Glutamatergic neuron (in vitro differentiated cells): ENCODE results near the gene LIMS1. TPM values are rescaled to one million over a fixed set of nuclear protein-coding genes. Genes with fewer than 3 reads are reported as not detected.

Experiments
- DNase-seq: peaks from one replicate; pipeline ENCODE4 v3.0.0; 2022
- H3K27ac Mint-ChIP-seq: one replicate; pipeline ENCODE4 v1.8.0; 2020; ENCODE audit warnings: mild to moderate bottlenecking, mixed read lengths, inconsistent platforms; ENCODE audit not compliant: unreplicated experiment
- H3K27me3 Mint-ChIP-seq: one replicate; pipeline ENCODE4 v1.8.0; 2020; ENCODE audit warnings: mild to moderate bottlenecking, moderate library complexity, mixed read lengths, inconsistent platforms; ENCODE audit not compliant: unreplicated experiment
- H3K36me3 Mint-ChIP-seq: one replicate; pipeline ENCODE4 v1.8.0; 2020; ENCODE audit warnings: mild to moderate bottlenecking, mixed read lengths, inconsistent platforms; ENCODE audit not compliant: unreplicated experiment
- H3K4me1 Mint-ChIP-seq: one replicate; pipeline ENCODE4 v1.8.0; 2020; ENCODE audit warnings: mild to moderate bottlenecking, low read depth, mixed read lengths, inconsistent platforms; ENCODE audit not compliant: unreplicated experiment
- H3K4me3 Mint-ChIP-seq: one replicate; pipeline ENCODE4 v1.8.0; 2020; ENCODE audit warnings: mild to moderate bottlenecking, mixed read lengths, inconsistent platforms; ENCODE audit not compliant: unreplicated experiment
- H3K9me3 Mint-ChIP-seq: one replicate; pipeline ENCODE4 v1.8.0; 2020; ENCODE audit warnings: mild to moderate bottlenecking, moderate library complexity, mixed read lengths, inconsistent platforms; ENCODE audit not compliant: unreplicated experiment
- CTCF ChIP-seq: fragments of 200-600 bp; sonication (generic); IDR thresholded peaks from one replicate; pipeline ENCODE4 v1.5.0; 2021; ENCODE audit not compliant: partially characterized antibody, unreplicated experiment
- total RNA-seq: library from RNA; stranded (reverse); fragmentation: NEBNext Ultra II Directional; extraction: Animal tissue kit (Norgen Biotek cat#: 25700); gene quantifications from one replicate; pipeline ENCODE4 v1.2.1, GENCODE V29; 2021; ENCODE audit not compliant: unreplicated experiment

Gene LIMS1
- total RNA-seq, 1 donor from 2014 or later, result 18.5 TPM

DNA sequence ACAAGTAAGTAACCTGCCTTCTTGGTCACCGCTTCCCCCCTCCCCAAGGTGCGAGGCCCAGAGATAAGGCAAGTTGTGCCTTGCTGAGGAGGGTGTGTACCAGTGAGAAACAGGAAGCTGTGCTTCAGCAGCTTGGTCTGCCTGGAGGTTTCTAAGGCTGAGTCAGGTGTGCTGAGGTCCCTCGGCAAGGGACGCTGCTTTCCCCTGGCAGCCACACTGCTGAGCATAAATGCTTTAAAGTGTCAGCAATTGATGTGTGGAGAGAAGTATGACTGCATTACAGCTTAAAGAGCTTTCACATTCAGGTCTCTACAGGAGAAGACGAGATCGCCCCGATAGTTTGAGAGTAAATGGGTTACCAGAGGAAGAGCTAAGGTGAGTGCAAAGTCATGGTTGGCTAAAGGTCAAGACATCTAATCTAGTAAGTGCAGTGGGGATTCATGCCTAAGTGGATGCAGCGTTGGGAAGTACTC is 86.9 kb downstream of the LIMS1 start:
- Mint-ChIP-seq H3K27ac (peak overlapping the region; percentile 97), H3K27me3 (peaks cover 5% of the 10 kb centered on the region), H3K36me3 (no peaks in the 10 kb centered on the region), H3K4me3 (peak overlapping the region; percentile 66), H3K4me1 (peaks cover 53% of the 10 kb centered on the region), H3K9me3 (peaks cover 1% of the 10 kb centered on the region)
- no peak for TF ChIP-seq CTCF
- DNase-seq, result no peak

GRCh38 chr2:108621687-108622681 is 87.7 kb downstream of the LIMS1 start:
- peaks cover 5% of the 10 kb centered on the region for H3K27me3 Mint-ChIP-seq
- no peak for TF ChIP-seq CTCF
- H3K27ac Mint-ChIP-seq, result peak overlapping the region; percentile 97
- peak overlapping the region; percentile 66 for H3K4me3 Mint-ChIP-seq
- no peaks in the 10 kb centered on the region for H3K36me3 Mint-ChIP-seq
- H3K4me1 Mint-ChIP-seq, result peaks cover 48% of the 10 kb centered on the region
- DNase-seq, result no peak
- peaks cover 1% of the 10 kb centered on the region for H3K9me3 Mint-ChIP-seq

DNA sequence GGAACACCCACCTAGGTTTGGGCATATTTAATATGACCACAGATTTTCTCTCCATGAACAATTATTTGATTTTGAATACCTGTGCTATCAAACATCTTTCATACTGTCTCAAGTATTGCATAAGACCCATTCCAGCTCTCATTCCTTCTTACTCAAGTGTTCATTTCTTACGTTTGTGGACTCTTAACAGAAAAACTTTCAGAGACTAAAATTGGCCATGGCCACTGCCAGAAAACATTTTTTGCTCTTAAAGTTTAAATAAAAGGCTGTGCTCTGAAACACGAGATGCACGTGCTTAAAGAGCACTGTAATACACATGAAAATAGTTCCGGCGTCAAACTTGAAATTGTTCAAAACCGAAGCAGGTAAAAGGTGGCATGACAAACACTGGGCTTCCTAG is 89.3 kb downstream of the LIMS1 start:
- no peak for TF ChIP-seq CTCF
- peaks cover 1% of the 10 kb centered on the region for H3K9me3 Mint-ChIP-seq
- H3K4me3 Mint-ChIP-seq, result no peak overlapping the region
- no peaks in the 10 kb centered on the region for H3K36me3 Mint-ChIP-seq
- H3K4me1 Mint-ChIP-seq, result peaks cover 39% of the 10 kb centered on the region
- no peak for DNase-seq
- no peak overlapping the region for H3K27ac Mint-ChIP-seq
- H3K27me3 Mint-ChIP-seq, result peaks cover 7% of the 10 kb centered on the region

DNA sequence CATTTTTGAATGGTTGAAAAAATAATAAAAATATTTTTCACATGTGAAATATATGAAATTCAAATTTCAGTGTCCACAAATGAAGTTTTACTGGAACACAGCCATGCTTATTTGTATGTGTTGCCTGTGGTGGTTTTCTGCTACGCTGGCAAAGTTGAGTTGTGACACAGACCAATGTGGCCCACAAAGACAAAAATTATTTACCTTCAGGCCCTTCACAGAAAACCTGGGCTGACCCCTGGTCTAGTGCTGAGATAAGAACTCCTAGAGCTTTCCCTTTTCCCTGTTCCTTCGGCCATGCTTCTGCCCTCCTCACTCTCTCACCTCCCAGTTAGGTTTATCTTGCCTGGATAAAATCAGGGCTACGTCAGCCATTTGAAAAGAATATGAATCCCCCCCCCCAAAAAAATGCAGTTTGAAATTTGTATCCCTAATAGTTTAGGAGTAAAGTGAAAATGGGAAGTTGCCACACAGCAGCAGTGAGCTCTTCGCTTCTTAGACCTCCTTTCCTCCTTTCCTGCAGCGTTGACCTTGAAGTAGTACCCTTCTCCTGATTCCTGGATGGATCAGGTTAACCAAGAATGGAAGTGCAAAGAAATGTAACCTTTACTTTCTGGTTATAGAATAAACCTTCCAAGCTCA is 91.0 kb downstream of the LIMS1 start:
- peaks cover 29% of the 10 kb centered on the region for H3K4me1 Mint-ChIP-seq
- H3K4me3 Mint-ChIP-seq, result no peak overlapping the region
- H3K27ac Mint-ChIP-seq, result no peak overlapping the region
- no peak for DNase-seq
- no peak for TF ChIP-seq CTCF
- H3K36me3 Mint-ChIP-seq, result no peaks in the 10 kb centered on the region
- peaks cover 1% of the 10 kb centered on the region for H3K9me3 Mint-ChIP-seq
- H3K27me3 Mint-ChIP-seq, result peaks cover 7% of the 10 kb centered on the region
